Measurements from ENCODE around the gene ALPL.

Gene ALPL

DNA sequence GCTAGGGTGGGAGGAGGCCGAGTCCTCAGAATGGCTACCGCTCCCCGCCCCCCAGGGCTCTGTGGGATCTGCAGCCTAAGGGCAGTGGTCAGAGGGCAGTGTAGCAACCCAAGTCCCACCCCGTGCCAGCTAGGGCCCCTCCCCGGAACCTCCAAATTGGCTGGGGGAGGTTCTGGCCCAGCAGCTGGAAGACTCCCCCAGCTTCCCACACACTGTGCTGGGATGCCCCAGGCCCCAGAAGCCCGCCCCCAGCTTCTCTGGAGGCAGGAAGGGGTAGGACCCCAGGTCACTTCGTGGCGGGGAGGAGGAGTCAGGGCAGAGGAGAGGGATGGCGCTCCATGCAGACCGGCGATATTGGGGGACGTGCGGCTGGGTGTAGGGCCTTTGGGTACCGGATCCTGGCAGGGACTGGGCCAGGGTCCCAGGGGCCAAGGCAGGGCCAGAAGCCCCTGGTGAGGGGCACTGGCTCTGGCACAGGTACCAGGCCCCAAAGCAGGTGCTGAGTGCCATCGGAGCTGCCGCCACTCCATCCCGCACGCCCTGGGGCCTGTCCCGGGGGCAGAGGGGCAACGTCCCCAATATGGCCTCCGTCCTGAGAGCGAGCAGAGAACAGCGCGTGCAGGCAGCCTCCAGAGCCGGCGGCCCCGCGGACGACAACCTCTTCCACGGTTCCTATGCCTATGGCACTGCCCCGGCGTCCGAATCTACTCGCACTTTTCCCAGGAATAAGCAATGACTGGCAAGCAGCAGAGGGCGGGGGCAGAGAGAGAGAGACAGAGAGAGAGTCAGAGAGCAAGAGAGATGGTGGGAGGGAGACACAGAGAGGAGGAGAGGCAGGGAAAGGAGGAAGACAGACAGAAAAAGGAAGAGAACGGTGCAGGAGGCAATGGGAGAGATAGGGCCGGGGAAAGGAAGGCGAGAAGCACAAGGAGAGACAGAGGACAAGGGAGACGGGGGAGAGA lies 94.2 kb downstream of the ALPL start:
- Histone ChIP-seq H3K27ac (no peak overlapping the region), H3K9me3 (replicated peaks in 1 of 11) (no peaks in the 10 kb centered on the region), H3K27me3 (no peaks in the 10 kb centered on the region; a peak in 1 of 22 replicates), H3K9ac (no peak overlapping the region), H3K4me2 (no peak overlapping the region), H4K20me1 (peaks cover 0 to 31% (median 0%) of the 10 kb centered on the region in 11 experiments; a peak in 4 of 22 replicates), H3K4me3 (no peak overlapping the region), H3K36me3 (no peaks in the 10 kb centered on the region), H3K4me1 (peaks cover 0 to 10% (median 7%) of the 10 kb centered on the region in 10 experiments; a peak in 8 of 20 replicates)
- no peak for TF ChIP-seq Cebpa-rat (IDR thresholded peaks at IDR 0.05)

GRCh38 chr1:21604208-21604957 lies 95.2 kb downstream of the ALPL start:
- no peak overlapping the region for H3K4me3 ChIP-seq
- peaks cover 0 to 10% (median 7%) of the 10 kb centered on the region in 10 experiments; a peak in 8 of 20 replicates for H3K4me1 ChIP-seq
- H3K4me2 ChIP-seq = no peak overlapping the region; a peak in 1 of 22 replicates
- no peak overlapping the region for H3K9ac ChIP-seq
- no peak for TF ChIP-seq Cebpa-rat (IDR thresholded peaks at IDR 0.05)
- no peaks in the 10 kb centered on the region for H3K9me3 ChIP-seq (replicated peaks in 1 of 11)
- peaks cover 0 to 29% (median 0%) of the 10 kb centered on the region in 11 experiments; a peak in 4 of 22 replicates for H4K20me1 ChIP-seq
- H3K36me3 ChIP-seq = no peaks in the 10 kb centered on the region
- no peaks in the 10 kb centered on the region for H3K27me3 ChIP-seq
- H3K27ac ChIP-seq = no peak overlapping the region

DNA sequence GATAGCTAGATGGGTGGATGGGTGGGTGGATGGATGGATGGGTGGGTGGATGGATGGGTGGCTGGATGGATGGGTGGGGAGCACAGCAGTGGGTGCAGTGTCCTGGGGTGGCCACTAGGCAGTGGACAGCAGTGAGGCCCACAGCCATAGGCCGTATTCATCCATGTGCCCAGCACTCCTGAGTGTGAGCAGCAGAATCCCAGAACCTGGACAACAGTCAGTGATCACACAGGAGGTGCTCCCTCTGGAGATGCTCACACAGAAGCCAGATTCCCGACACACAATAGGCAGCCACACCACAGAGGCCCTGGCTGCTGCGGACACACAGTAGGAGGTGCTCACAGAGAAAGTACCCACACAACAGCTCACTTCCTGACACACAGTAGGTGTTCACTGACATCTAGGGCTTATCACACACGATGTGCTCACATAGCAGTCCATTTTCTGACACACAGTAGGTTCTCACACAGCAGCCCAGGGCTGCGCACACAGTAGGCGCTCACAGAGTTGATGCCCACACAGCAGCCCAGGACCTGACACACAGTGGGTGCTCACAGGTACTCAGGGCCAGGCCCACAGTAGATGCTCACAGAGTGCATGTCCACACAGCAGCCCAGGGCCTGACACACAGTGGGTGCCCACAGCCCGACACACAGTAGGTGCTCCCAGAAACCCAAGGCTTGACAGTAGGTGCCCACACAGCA lies 95.9 kb downstream of the ALPL start:
- H3K4me3 ChIP-seq = no peak overlapping the region
- TF ChIP-seq Cebpa-rat (IDR thresholded peaks at IDR 0.05) = no peak
- H3K27ac ChIP-seq = no peak overlapping the region
- no peak overlapping the region for H3K9ac ChIP-seq
- no peaks in the 10 kb centered on the region for H3K9me3 ChIP-seq (replicated peaks in 1 of 11)
- no peak overlapping the region for H3K4me2 ChIP-seq
- peaks cover 0 to 15% (median 12%) of the 10 kb centered on the region in 10 experiments; a peak in 13 of 20 replicates for H3K4me1 ChIP-seq
- no peaks in the 10 kb centered on the region for H3K36me3 ChIP-seq
- 0 out of 22 replicates have a peak, but pooled peaks cover 0 to 6% (median 0%) of the 10 kb centered on the region in 11 experiments for H3K27me3 ChIP-seq
- peaks cover 0 to 23% (median 0%) of the 10 kb centered on the region in 11 experiments; a peak in 3 of 22 replicates for H4K20me1 ChIP-seq

GRCh38 chr1:21605964-21606705 lies 96.9 kb downstream of the ALPL start:
- H3K9me3 ChIP-seq (replicated peaks in 1 of 11) = no peaks in the 10 kb centered on the region
- H3K36me3 ChIP-seq = no peaks in the 10 kb centered on the region
- no peak overlapping the region for H3K9ac ChIP-seq
- TF ChIP-seq Cebpa-rat (IDR thresholded peaks at IDR 0.05) = no peak
- H3K4me2 ChIP-seq = no peak overlapping the region
- H4K20me1 ChIP-seq = peaks cover 0 to 25% (median 0%) of the 10 kb centered on the region in 11 experiments; a peak in 3 of 22 replicates
- H3K4me1 ChIP-seq = peaks cover 0 to 15% (median 13%) of the 10 kb centered on the region in 10 experiments; a peak in 13 of 20 replicates
- no peak overlapping the region for H3K27ac ChIP-seq
- no peak overlapping the region for H3K4me3 ChIP-seq
- H3K27me3 ChIP-seq = 0 out of 22 replicates have a peak, but pooled peaks cover 0 to 6% (median 0%) of the 10 kb centered on the region in 11 experiments

GRCh38 chr1:21607549-21608529 lies 98.6 kb downstream of the ALPL start:
- Histone ChIP-seq H3K9ac (no peak overlapping the region), H3K27ac (no peak overlapping the region), H3K4me2 (peak overlapping the region in 10 of 11 experiments; percentile 14 to 40 (median 30); a peak in 12 of 22 replicates), H3K4me1 (peaks cover 0 to 15% (median 13%) of the 10 kb centered on the region in 10 experiments; a peak in 13 of 20 replicates), H3K36me3 (no peaks in the 10 kb centered on the region), H4K20me1 (peaks cover 0 to 26% (median 0%) of the 10 kb centered on the region in 11 experiments; a peak in 3 of 22 replicates), H3K27me3 (0 out of 22 replicates have a peak, but pooled peaks cover 0 to 6% (median 0%) of the 10 kb centered on the region in 11 experiments), H3K9me3 (replicated peaks in 1 of 11) (no peaks in the 10 kb centered on the region), H3K4me3 (no peak overlapping the region)
- no peak for TF ChIP-seq Cebpa-rat (IDR thresholded peaks at IDR 0.05)

DNA sequence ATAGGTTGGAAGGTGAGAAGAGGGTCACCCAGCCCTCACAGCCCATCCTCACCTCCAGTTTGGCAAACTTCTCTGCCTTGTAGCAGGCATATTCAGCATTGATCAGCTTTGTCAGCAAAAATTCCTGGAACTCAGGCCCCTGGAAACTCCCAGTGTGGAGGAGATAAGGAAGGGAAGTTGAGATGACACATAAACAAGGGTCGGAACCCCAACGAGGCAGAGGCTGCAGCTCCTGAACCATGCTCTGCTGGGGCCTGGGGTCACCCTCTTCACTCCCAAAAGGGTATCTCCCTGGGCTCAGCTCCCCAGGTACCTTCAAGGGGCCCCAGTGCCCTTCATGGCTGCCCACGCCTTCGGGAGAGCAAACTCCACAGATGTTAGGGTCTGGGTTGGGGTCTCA lies 99.6 kb downstream of the ALPL start:
- no peak overlapping the region for H3K27ac ChIP-seq
- no peak for TF ChIP-seq Cebpa-rat (IDR thresholded peaks at IDR 0.05)

DNA sequence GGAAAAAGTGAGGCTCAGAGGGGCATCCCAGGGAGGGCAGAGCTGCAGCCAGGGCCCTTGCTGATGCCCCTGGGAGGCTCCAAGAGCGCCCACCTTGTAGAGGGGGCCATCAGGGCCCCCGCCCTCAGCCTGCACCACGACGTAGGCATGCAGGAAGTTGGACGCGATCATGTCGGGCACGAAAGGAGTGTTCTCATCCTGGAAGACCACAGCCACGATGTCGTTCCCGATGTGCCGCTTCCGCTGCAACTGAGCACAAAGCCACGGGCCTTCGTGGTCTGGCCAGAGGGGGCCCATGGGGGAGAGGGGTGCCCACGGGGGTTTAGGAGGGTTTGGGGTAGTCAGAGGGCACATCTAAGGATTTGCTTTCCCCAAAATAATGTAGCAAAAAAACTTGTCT lies 100.8 kb downstream of the ALPL start:
- Histone ChIP-seq H3K27ac (no peak overlapping the region), H3K27me3 (0 out of 22 replicates have a peak, but pooled peaks cover 0 to 6% (median 0%) of the 10 kb centered on the region in 11 experiments), H3K4me3 (no peak overlapping the region), H3K36me3 (no peaks in the 10 kb centered on the region), H3K9ac (no peak overlapping the region), H3K9me3 (replicated peaks in 1 of 11) (no peaks in the 10 kb centered on the region), H3K4me2 (peak overlapping the region in 8 of 11 experiments; percentile 5 to 44 (median 19); a peak in 11 of 22 replicates), H3K4me1 (peaks cover 0 to 15% (median 13%) of the 10 kb centered on the region in 10 experiments; a peak in 13 of 20 replicates), H4K20me1 (peaks cover 0 to 30% (median 0%) of the 10 kb centered on the region in 11 experiments; a peak in 3 of 22 replicates)
- no peak for TF ChIP-seq Cebpa-rat (IDR thresholded peaks at IDR 0.05)

More for the DNA sequence above, 99.6 kb downstream of the ALPL start:
- H3K36me3 ChIP-seq = no peaks in the 10 kb centered on the region
- H3K4me1 ChIP-seq = peaks cover 0 to 15% (median 13%) of the 10 kb centered on the region in 10 experiments; a peak in 13 of 20 replicates
- H3K4me3 ChIP-seq = no peak overlapping the region
- 0 out of 22 replicates have a peak overlapping the region, but pooled peaks of 1 of the 11 experiments have one; percentile 29 for H3K4me2 ChIP-seq
- H4K20me1 ChIP-seq = peaks cover 0 to 23% (median 0%) of the 10 kb centered on the region in 11 experiments; a peak in 3 of 22 replicates
- H3K9me3 ChIP-seq (replicated peaks in 1 of 11) = no peaks in the 10 kb centered on the region
- H3K9ac ChIP-seq = no peak overlapping the region
- H3K27me3 ChIP-seq = 0 out of 22 replicates have a peak, but pooled peaks cover 0 to 6% (median 0%) of the 10 kb centered on the region in 11 experiments
